ENCODE results near the gene MED20.

Gene MED20

DNA sequence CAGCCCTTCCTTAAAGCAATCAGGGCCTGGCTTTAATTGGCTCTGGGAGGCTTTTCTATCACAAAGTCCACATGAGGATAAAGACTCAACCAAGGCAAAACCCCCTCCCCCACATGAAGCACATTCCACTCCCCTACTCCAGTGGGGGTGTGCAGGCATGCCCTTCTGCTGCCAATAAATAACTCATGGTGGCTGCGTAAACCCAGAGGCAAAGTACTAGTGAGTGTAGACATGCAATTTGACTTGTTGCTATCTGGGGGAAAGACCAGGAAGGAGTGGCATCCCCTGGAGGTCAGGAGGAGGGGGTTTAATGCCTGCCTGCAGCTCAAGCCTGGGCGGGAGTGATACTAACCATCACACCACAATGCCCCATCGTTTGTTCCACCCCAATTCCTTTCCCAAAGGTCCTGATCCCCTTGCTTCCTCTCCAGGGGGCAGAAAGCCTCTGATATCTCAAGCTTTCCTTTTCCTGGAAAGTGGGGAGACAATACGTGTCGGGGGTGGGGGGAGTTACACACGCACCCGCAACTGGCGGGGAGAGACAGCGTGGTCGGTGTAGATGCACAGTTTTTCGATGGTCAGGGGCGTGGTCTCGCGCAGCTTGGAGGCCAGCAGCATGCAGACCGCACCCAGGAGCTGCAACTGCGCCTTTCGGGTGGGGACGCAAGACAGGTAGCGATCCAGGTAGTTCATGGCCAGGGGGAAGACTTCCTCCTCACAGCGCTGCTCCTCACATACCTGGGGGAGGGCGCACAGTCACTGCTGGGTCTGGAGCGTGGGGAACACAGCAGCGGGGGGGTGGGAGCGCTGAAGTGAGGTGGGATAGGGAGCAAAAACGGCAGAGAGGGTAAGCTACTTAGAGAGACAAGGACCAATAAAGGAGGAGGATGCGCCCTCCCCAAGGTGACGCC lies 19.2 kb upstream of the MED20 start:
- H3K4me3 ChIP-seq (ENCODE audit: low read length in 2 of 2): peak overlapping the region; percentile 80 to 89
- no peaks in the 10 kb centered on the region for H3K27me3 ChIP-seq (ENCODE audit: control insufficient read depth in 1 of 2, insufficient read depth in 2 of 2, low read length in 2 of 2)
- H3K27ac ChIP-seq (ENCODE audit: low read length): peak overlapping the region; percentile 53
- H3K9me3 ChIP-seq (ENCODE audit: control insufficient read depth in 2 of 2, low read length in 2 of 2): no peaks in the 10 kb centered on the region
- peak overlapping the region; percentile 62 to 76 for H3K9ac ChIP-seq (ENCODE audit: low read length in 2 of 2)
- H3K4me1 ChIP-seq (ENCODE audit: control insufficient read depth, insufficient read depth, low read length): peaks cover 51% of the 10 kb centered on the region
- peaks cover 8 to 12% of the 10 kb centered on the region in 2 donors for H3K36me3 ChIP-seq (ENCODE audit: control insufficient read depth in 2 of 2, insufficient read depth in 2 of 2, low read length in 2 of 2)

DNA sequence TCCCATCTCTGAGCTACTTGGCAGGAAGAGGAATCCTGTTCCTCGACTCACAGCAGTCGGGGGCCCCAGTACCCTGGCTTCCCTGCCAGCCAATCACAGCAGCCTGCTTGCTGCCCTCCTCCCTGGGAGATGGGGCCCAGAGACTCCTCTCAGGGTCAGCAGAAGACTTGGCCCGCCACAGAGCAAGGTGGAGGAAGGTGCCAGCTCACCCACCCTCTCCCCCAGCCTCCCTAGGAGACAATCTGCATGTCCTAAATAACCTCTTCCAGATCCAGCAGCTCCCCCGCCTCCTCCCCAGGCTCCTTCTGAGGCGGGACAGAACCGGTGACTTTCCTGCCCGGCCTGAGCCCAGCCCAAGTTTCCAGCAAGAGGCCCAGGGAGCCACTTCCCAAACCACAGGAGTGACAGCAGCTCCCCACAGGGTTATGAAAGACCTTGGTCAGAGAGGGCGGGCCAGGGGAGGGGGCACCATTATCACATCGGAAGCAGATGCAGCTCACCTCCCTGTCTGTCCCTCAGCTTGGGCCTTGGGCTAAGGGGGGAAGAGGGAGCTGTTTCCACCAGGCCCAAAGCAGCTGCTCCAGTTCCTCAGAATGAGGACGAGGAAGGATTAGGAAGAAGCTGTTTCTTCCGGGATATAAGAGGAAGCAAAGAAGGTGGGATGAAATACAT lies 18.4 kb upstream of the MED20 start:
- Histone ChIP-seq H3K27me3 (ENCODE audit: control insufficient read depth in 1 of 2, insufficient read depth in 2 of 2, low read length in 2 of 2) (no peaks in the 10 kb centered on the region), H3K4me3 (ENCODE audit: low read length in 2 of 2) (peak overlapping the region; percentile 80 to 89), H3K36me3 (ENCODE audit: control insufficient read depth in 2 of 2, insufficient read depth in 2 of 2, low read length in 2 of 2) (peaks cover 15 to 20% of the 10 kb centered on the region in 2 donors), H3K4me1 (ENCODE audit: control insufficient read depth, insufficient read depth, low read length) (peaks cover 51% of the 10 kb centered on the region), H3K27ac (ENCODE audit: low read length) (peak overlapping the region; percentile 53), H3K9ac (ENCODE audit: low read length in 2 of 2) (peak overlapping the region in 1 of 2 donors; percentile 19), H3K9me3 (ENCODE audit: control insufficient read depth in 2 of 2, low read length in 2 of 2) (no peaks in the 10 kb centered on the region)

DNA sequence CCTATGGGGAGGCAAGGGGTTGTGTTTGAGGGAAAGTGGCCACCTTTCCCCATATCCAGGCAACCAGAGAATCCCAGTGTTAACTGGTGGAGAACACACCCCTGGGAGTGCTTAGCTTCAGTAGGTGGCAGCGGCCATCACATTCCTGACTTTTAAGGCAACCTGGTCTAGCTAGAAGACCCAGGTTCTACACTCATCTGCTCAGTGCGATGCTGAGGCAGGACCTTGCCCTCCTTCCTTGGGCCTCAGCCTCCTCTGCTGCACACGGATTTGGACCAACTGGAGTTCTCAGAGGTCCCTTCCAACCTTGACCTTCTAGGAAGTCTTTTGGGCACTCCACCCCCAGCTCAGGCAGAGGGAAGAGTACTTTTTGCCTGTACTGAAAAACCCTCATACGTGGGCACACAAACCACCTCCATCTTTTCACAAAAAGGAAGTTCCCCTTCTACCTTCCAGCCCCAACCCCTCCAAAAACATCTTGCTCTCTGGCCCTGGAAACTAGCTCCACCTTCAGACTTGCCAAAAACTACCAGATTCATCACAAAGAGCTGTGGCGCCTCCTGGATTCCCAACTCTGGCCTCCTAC lies 17.7 kb upstream of the MED20 start:
- Histone ChIP-seq H3K9ac (ENCODE audit: low read length in 2 of 2) (no peak overlapping the region), H3K9me3 (ENCODE audit: control insufficient read depth in 2 of 2, low read length in 2 of 2) (no peaks in the 10 kb centered on the region), H3K27me3 (ENCODE audit: control insufficient read depth in 1 of 2, insufficient read depth in 2 of 2, low read length in 2 of 2) (no peaks in the 10 kb centered on the region), H3K27ac (ENCODE audit: low read length) (peak overlapping the region; percentile 53), H3K36me3 (ENCODE audit: control insufficient read depth in 2 of 2, insufficient read depth in 2 of 2, low read length in 2 of 2) (peaks cover 19 to 20% of the 10 kb centered on the region in 2 donors), H3K4me3 (ENCODE audit: low read length in 2 of 2) (peak overlapping the region in 1 of 2 donors; percentile 89), H3K4me1 (ENCODE audit: control insufficient read depth, insufficient read depth, low read length) (peaks cover 51% of the 10 kb centered on the region)

DNA sequence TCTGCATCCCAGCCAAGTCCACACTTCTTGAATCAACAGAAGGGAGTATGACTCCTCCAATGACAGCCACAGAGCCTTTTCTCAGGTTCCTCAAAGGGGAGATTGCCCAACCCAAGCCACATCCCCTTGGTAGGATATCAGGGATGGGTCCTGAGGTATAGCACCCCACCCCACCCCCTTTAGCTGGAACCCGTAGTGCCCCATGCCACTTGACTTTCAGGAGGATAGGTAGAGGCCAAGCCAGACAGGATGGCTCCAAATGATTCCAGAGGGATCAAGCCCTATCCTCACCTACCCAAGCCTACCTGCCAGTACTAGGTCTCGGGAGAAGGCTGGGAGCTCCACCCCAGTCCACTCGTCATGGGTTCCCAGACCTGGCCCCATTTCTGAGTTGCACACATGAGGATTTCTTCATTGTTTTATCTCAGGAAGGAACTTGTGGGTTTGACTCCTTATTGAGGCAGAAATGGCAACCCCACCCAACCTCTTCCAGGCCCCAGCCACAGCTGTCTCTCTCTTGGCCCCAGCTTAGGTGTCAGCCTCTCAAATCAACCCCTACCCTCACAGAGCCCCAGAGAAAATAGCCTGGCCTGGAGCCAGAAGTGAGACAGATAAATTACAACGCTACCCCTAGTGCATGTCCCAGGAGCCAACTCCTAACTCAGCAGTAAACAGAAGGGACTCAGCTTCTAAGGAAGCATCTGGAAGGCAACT lies 17.1 kb upstream of the MED20 start:
- no peak overlapping the region for H3K9ac ChIP-seq (ENCODE audit: low read length in 2 of 2)
- no peaks in the 10 kb centered on the region for H3K9me3 ChIP-seq (ENCODE audit: control insufficient read depth in 2 of 2, low read length in 2 of 2)
- peak overlapping the region in 1 of 2 donors; percentile 29 for H3K4me3 ChIP-seq (ENCODE audit: low read length in 2 of 2)
- H3K27me3 ChIP-seq (ENCODE audit: control insufficient read depth in 1 of 2, insufficient read depth in 2 of 2, low read length in 2 of 2): no peaks in the 10 kb centered on the region
- H3K4me1 ChIP-seq (ENCODE audit: control insufficient read depth, insufficient read depth, low read length): peaks cover 51% of the 10 kb centered on the region
- no peak overlapping the region for H3K27ac ChIP-seq (ENCODE audit: low read length)
- H3K36me3 ChIP-seq (ENCODE audit: control insufficient read depth in 2 of 2, insufficient read depth in 2 of 2, low read length in 2 of 2): peaks cover 21% of the 10 kb centered on the region in 2 donors

DNA sequence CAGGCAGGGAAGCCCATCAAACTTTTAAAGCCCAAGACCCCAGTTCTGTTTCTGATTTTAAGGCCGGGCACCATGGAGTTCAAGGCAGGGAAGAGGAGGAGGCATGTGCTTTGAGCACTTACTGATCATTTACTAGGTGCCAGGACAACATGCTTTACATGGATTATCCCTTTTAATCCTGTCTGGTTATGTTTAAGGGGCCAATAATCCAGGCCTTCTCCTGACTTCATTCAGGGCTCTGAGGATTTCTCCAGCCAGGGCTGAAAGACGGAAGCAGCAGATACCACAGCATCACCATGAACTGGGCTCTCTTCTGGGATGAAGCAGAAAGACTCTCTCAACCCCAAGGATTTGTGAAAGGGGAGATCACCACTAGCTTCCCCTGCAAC lies 16.5 kb upstream of the MED20 start:
- Histone ChIP-seq H3K4me3 (ENCODE audit: low read length in 2 of 2) (no peak overlapping the region), H3K27ac (ENCODE audit: low read length) (no peak overlapping the region), H3K9ac (ENCODE audit: low read length in 2 of 2) (no peak overlapping the region), H3K27me3 (ENCODE audit: control insufficient read depth in 1 of 2, insufficient read depth in 2 of 2, low read length in 2 of 2) (no peaks in the 10 kb centered on the region), H3K4me1 (ENCODE audit: control insufficient read depth, insufficient read depth, low read length) (peaks cover 49% of the 10 kb centered on the region), H3K36me3 (ENCODE audit: control insufficient read depth in 2 of 2, insufficient read depth in 2 of 2, low read length in 2 of 2) (peaks cover 27% of the 10 kb centered on the region in 2 donors), H3K9me3 (ENCODE audit: control insufficient read depth in 2 of 2, low read length in 2 of 2) (no peaks in the 10 kb centered on the region)

DNA sequence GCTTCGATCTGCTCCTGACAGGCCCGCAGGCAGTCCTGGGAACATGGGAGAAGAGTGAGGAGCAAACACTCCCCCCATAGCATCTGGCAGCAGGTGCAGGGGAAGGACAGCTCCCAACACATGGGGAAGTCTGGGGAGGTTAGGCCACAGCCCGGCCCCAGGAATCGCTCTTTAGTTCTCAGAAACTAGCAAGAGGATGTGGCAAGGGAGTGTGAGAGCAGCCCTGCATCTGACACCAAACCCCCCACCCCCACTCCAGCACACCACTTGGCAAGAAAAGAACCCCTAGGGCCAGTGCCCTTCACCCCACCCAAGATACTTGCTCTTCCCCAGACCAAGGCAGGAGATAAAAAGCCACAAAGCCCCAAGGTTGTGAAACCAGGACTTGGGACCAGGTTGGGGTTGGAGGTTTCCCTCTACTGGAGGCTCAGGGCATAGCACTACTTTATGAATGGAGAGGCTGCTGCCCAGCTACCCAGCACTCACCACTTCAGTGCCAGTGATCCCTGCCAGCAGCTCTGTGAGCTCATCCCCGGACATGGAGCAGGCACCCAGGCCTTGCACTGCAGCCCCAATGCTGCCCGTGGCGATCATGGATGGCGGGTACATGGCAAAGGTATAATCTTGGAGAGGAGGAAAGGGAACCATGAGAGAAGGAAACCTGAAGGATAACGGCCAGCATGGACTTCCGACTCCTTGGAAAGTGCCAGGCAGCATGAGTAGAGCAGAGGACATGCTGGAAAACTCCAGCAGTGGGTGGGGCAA lies 15.3 kb upstream of the MED20 start:
- peak overlapping the region; percentile 31 for H3K27ac ChIP-seq (ENCODE audit: low read length)
- H3K27me3 ChIP-seq (ENCODE audit: control insufficient read depth in 1 of 2, insufficient read depth in 2 of 2, low read length in 2 of 2): no peaks in the 10 kb centered on the region
- H3K4me3 ChIP-seq (ENCODE audit: low read length in 2 of 2): peak overlapping the region in 1 of 2 donors; percentile 34
- H3K9ac ChIP-seq (ENCODE audit: low read length in 2 of 2): peak overlapping the region in 1 of 2 donors; percentile 28
- peaks cover 42% of the 10 kb centered on the region for H3K4me1 ChIP-seq (ENCODE audit: control insufficient read depth, insufficient read depth, low read length)
- H3K36me3 ChIP-seq (ENCODE audit: control insufficient read depth in 2 of 2, insufficient read depth in 2 of 2, low read length in 2 of 2): peaks cover 39% of the 10 kb centered on the region in 2 donors
- no peaks in the 10 kb centered on the region for H3K9me3 ChIP-seq (ENCODE audit: control insufficient read depth in 2 of 2, low read length in 2 of 2)

DNA sequence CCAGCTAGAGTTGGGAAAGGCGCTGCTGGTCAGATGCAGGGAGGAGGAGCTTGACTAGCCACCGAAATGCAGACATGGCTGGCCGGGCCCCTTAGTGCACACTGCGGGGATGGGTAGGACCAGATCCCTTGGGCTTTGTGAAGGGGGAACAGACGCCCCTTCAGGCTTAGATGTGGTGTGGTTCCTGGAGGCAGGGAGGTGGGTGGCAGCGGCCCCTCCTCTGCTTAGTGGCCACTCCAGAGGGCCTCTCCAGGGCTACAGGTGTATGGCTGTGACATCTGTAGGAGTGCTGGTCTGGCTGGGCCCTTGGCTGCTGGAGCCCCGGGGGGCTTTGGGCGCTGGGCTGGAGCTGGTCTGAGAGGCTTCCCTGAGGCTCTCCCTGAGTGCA lies 14.7 kb upstream of the MED20 start:
- Histone ChIP-seq H3K9ac (ENCODE audit: low read length in 2 of 2) (no peak overlapping the region), H3K9me3 (ENCODE audit: control insufficient read depth in 2 of 2, low read length in 2 of 2) (no peaks in the 10 kb centered on the region), H3K4me1 (ENCODE audit: control insufficient read depth, insufficient read depth, low read length) (peaks cover 39% of the 10 kb centered on the region), H3K27ac (ENCODE audit: low read length) (no peak overlapping the region), H3K27me3 (ENCODE audit: control insufficient read depth in 1 of 2, insufficient read depth in 2 of 2, low read length in 2 of 2) (no peaks in the 10 kb centered on the region), H3K4me3 (ENCODE audit: low read length in 2 of 2) (no peak overlapping the region), H3K36me3 (ENCODE audit: control insufficient read depth in 2 of 2, insufficient read depth in 2 of 2, low read length in 2 of 2) (peaks cover 41 to 45% of the 10 kb centered on the region in 2 donors)

DNA sequence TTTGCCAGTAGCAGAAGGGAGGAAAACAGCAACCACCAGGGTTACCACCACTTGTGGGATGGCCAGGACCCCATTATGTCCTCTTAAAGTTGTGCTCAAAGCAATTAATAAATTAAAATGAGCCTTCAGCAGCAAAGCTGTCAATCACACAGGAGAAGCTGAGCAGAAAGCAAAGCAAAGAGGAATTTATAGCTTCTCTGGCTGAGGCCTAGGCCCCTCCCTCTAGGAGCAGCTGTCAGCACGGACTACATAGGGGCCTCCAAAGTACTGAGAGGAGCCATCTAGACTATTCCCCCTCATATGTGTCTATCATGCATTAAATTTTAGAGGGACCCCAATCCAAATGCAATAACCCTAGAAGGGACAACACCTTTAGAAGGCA lies 14.2 kb upstream of the MED20 start:
- Histone ChIP-seq H3K27ac (ENCODE audit: low read length) (no peak overlapping the region), H3K4me1 (ENCODE audit: control insufficient read depth, insufficient read depth, low read length) (peaks cover 34% of the 10 kb centered on the region), H3K36me3 (ENCODE audit: control insufficient read depth in 2 of 2, insufficient read depth in 2 of 2, low read length in 2 of 2) (peaks cover 44 to 49% of the 10 kb centered on the region in 2 donors), H3K9ac (ENCODE audit: low read length in 2 of 2) (no peak overlapping the region), H3K4me3 (ENCODE audit: low read length in 2 of 2) (no peak overlapping the region), H3K27me3 (ENCODE audit: control insufficient read depth in 1 of 2, insufficient read depth in 2 of 2, low read length in 2 of 2) (no peaks in the 10 kb centered on the region), H3K9me3 (ENCODE audit: control insufficient read depth in 2 of 2, low read length in 2 of 2) (no peaks in the 10 kb centered on the region)

DNA sequence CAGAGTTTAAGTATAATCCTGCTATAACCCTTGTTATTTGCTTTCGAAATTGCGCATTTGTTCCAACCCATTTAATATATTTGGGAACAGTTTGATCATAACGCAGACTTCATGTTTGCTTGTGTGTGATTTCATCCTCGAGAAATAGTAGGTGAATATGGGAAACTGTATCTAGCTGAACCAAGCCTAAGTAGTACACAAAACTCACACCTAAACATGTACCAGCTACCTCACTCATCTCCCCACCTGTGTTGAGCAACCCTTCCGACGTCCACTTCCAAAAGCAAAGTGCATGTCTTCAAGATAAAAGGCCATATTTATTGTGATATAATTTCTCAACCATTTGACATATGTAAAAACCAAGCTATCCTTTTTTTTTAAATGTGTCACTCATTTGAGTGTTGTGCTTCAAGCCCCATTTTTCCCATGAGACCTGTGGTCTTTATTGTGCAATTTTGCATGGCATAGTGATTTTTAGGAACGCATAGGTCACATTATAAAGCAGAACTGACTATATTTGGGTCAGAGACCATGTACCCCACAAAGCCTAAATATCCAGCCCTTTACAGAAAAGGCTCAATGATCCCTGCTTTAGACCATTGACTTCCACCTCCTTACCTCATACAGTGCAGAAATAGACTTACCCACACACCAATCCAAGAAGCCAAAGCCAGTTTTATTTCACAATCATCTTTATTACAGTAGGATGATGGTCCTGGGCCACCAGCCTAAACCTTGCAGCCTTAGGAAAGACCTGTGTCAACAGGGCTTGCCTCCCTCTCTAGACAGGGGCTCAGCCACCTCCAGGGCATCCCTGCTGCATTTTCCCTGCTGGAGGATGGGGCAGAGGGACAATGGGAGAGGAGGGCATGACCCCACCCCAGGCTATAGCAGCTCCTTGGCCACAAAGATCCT lies 13.6 kb upstream of the MED20 start:
- Histone ChIP-seq H3K4me1 (ENCODE audit: control insufficient read depth, insufficient read depth, low read length) (peaks cover 28% of the 10 kb centered on the region), H3K9ac (ENCODE audit: low read length in 2 of 2) (no peak overlapping the region), H3K27ac (ENCODE audit: low read length) (no peak overlapping the region), H3K9me3 (ENCODE audit: control insufficient read depth in 2 of 2, low read length in 2 of 2) (no peaks in the 10 kb centered on the region), H3K27me3 (ENCODE audit: control insufficient read depth in 1 of 2, insufficient read depth in 2 of 2, low read length in 2 of 2) (no peaks in the 10 kb centered on the region), H3K4me3 (ENCODE audit: low read length in 2 of 2) (no peak overlapping the region), H3K36me3 (ENCODE audit: control insufficient read depth in 2 of 2, insufficient read depth in 2 of 2, low read length in 2 of 2) (peaks cover 51 to 55% of the 10 kb centered on the region in 2 donors)

Data from stomach smooth muscle (tissue), 2 donors.